ENCODE data around the gene EIF4A2. TPM values are rescaled to one million over a fixed set of nuclear protein-coding genes. Genes with fewer than 3 reads are reported as not detected.

EIF4A2 gene
- total and polyA plus RNA-seq, 12 donors = 221 to 791 (median 517) TPM

DNA sequence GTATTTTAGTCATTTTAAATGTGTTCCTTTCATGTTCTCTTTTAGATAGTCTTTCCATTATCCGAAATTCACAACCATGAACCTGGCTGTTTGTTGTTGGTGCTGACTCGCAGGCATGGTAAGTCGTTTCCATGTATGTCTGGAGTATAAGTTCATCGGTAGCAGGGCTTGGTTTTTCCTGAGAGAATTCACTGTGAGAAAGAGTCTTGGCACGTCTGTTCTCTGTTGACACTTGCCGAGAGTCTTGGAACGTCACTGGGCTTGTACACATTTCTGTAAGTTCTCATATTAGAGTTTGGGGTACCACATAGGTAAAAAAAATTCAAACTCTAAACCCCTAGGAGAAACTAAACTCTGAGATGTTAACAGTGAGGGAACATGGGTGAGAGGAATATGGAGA is 29.4 kb upstream of the EIF4A2 start:
- no peaks in the 10 kb centered on the region for H3K27me3 ChIP-seq
- 78 to 89% (median 82%) methylated on average over 7 of the region's 7 CpGs for WGBS, 4 donors
- intact Hi-C loops (cut with DNase I) = no loop called here
- H3K27ac ChIP-seq = no peak overlapping the region
- no peaks in the 10 kb centered on the region for H3K36me3 ChIP-seq (replicated peaks in 1 of 2)
- H3K4me3 ChIP-seq = no peak overlapping the region
- peaks cover 0 to 5% of the 10 kb centered on the region in 2 donors for H3K4me1 ChIP-seq (replicated peaks in 1 of 2)
- no peak for TF ChIP-seq POLR2A (IDR thresholded peaks at IDR 0.05)
- TF ChIP-seq CTCF (IDR thresholded peaks at IDR 0.05) = no peak
- no peaks in the 10 kb centered on the region for H3K9me3 ChIP-seq (replicated peaks in 1 of 3)
- no peak for DNase-seq

GRCh38 chr3:186754871-186755270 is 28.5 kb upstream of the EIF4A2 start:
- no peak for TF ChIP-seq POLR2A (IDR thresholded peaks at IDR 0.05)
- no peak for TF ChIP-seq CTCF (IDR thresholded peaks at IDR 0.05)
- Histone ChIP-seq H3K4me3 (no peak overlapping the region), H3K27ac (no peak overlapping the region), H3K27me3 (no peaks in the 10 kb centered on the region), H3K36me3 (replicated peaks in 1 of 2) (no peaks in the 10 kb centered on the region), H3K9me3 (replicated peaks in 1 of 3) (no peaks in the 10 kb centered on the region), H3K4me1 (replicated peaks in 1 of 2) (peaks cover 0 to 5% of the 10 kb centered on the region in 2 donors)
- DNase-seq = no peak
- intact Hi-C loops (cut with DNase I) = no loop called here
- WGBS, 4 donors = 85 to 90% (median 88%) methylated on average over 5 of the region's 5 CpGs

GRCh38 chr3:186757214-186757613 is 26.2 kb upstream of the EIF4A2 start:
- intact Hi-C loops (cut with DNase I) = no loop called here
- no peaks in the 10 kb centered on the region for H3K27me3 ChIP-seq
- DNase-seq = no peak
- 80 to 88% (median 83%) methylated on average over 8 of the region's 8 CpGs for WGBS, 4 donors
- H3K4me3 ChIP-seq = no peak overlapping the region
- TF ChIP-seq CTCF (IDR thresholded peaks at IDR 0.05) = no peak
- TF ChIP-seq POLR2A (IDR thresholded peaks at IDR 0.05) = no peak
- H3K27ac ChIP-seq = no peak overlapping the region
- H3K4me1 ChIP-seq (replicated peaks in 1 of 2) = peaks cover 0 to 5% of the 10 kb centered on the region in 2 donors
- H3K9me3 ChIP-seq (replicated peaks in 1 of 3) = no peaks in the 10 kb centered on the region
- no peaks in the 10 kb centered on the region for H3K36me3 ChIP-seq (replicated peaks in 1 of 2)

GRCh38 chr3:186757686-186758220 is 25.6 kb upstream of the EIF4A2 start:
- DNase-seq = no peak
- Histone ChIP-seq H3K27ac (no peak overlapping the region), H3K9me3 (replicated peaks in 1 of 3) (no peaks in the 10 kb centered on the region), H3K27me3 (no peaks in the 10 kb centered on the region), H3K4me3 (no peak overlapping the region), H3K36me3 (replicated peaks in 1 of 2) (no peaks in the 10 kb centered on the region), H3K4me1 (replicated peaks in 1 of 2) (peaks cover 0 to 4% of the 10 kb centered on the region in 2 donors)
- intact Hi-C loops (cut with DNase I) = no loop called here
- 75 to 88% (median 83%) methylated on average over 8 of the region's 8 CpGs for WGBS, 4 donors
- TF ChIP-seq POLR2A (IDR thresholded peaks at IDR 0.05) (no peak), CTCF (IDR thresholded peaks at IDR 0.05) (no peak)
